ENCODE data around the gene FAR1.

FAR1 gene

GRCh38 chr11:13635804-13636203, 32.7 kb upstream of the FAR1 start:
- Mint-ChIP-seq H3K4me3 (no peak overlapping the region), H3K36me3 (ENCODE audit: low read depth) (no peaks in the 10 kb centered on the region), H3K4me1 (no peaks in the 10 kb centered on the region), H3K9me3 (peaks cover 9% of the 10 kb centered on the region), H3K27me3 (ENCODE audit: low read depth) (no peaks in the 10 kb centered on the region), H3K27ac (no peak overlapping the region)
- no peak for TF ChIP-seq CTCF (IDR thresholded peaks at IDR 0.05; ENCODE audit: unreplicated experiment in 3 of 3)

- Mint-ChIP-seq H3K9me3 (peaks cover 6% of the 10 kb centered on the region), H3K4me3 (no peak overlapping the region), H3K27ac (no peak overlapping the region), H3K27me3 (ENCODE audit: low read depth) (no peaks in the 10 kb centered on the region), H3K4me1 (no peaks in the 10 kb centered on the region), H3K36me3 (ENCODE audit: low read depth) (no peaks in the 10 kb centered on the region)
- TF ChIP-seq CTCF (IDR thresholded peaks at IDR 0.05; ENCODE audit: unreplicated experiment in 3 of 3): no peak
Observed at GRCh38 chr11:13637125-13638069, 31.1 kb upstream of the FAR1 start.

- H3K9me3 Mint-ChIP-seq: peaks cover 6% of the 10 kb centered on the region
- no peaks in the 10 kb centered on the region for H3K27me3 Mint-ChIP-seq (ENCODE audit: low read depth)
- TF ChIP-seq CTCF (IDR thresholded peaks at IDR 0.05; ENCODE audit: unreplicated experiment in 3 of 3): no peak
- no peak overlapping the region for H3K4me3 Mint-ChIP-seq
- H3K36me3 Mint-ChIP-seq (ENCODE audit: low read depth): no peaks in the 10 kb centered on the region
- H3K4me1 Mint-ChIP-seq: no peaks in the 10 kb centered on the region
- no peak overlapping the region for H3K27ac Mint-ChIP-seq
Observed at GRCh38 chr11:13638422-13638821, 30.0 kb upstream of the FAR1 start.

GRCh38 chr11:13644997-13645687, 23.3 kb upstream of the FAR1 start:
- H3K9me3 Mint-ChIP-seq: peaks cover 2% of the 10 kb centered on the region
- H3K36me3 Mint-ChIP-seq (ENCODE audit: low read depth): no peaks in the 10 kb centered on the region
- no peak for TF ChIP-seq CTCF (IDR thresholded peaks at IDR 0.05; ENCODE audit: unreplicated experiment in 3 of 3)
- no peak overlapping the region for H3K27ac Mint-ChIP-seq
- H3K27me3 Mint-ChIP-seq (ENCODE audit: low read depth): peaks cover 5% of the 10 kb centered on the region
- H3K4me3 Mint-ChIP-seq: no peak overlapping the region
- H3K4me1 Mint-ChIP-seq: no peaks in the 10 kb centered on the region

- Mint-ChIP-seq H3K27ac (no peak overlapping the region), H3K36me3 (ENCODE audit: low read depth) (no peaks in the 10 kb centered on the region), H3K4me1 (no peaks in the 10 kb centered on the region), H3K9me3 (peaks cover 3% of the 10 kb centered on the region), H3K27me3 (ENCODE audit: low read depth) (peaks cover 5% of the 10 kb centered on the region), H3K4me3 (no peak overlapping the region)
- no peak for TF ChIP-seq CTCF (IDR thresholded peaks at IDR 0.05; ENCODE audit: unreplicated experiment in 3 of 3)
Observed at GRCh38 chr11:13647391-13647790, 21.1 kb upstream of the FAR1 start.

Measured in nephron (organoid).